ENCODE data around the gene PVALB. TPM values are rescaled to one million over a fixed set of nuclear protein-coding genes. Genes with fewer than 3 reads are reported as not detected.

The PVALB gene
- total RNA-seq, 2 donors from 2014 or later, result not detected

- no peak for DNase-seq (ENCODE audit: low spot score)
- Histone ChIP-seq H3K27ac (no peak overlapping the region), H3K27me3 (no peaks in the 10 kb centered on the region), H3K4me1 (no peaks in the 10 kb centered on the region), H3K9me3 (no peaks in the 10 kb centered on the region), H3K4me3 (no peak overlapping the region), H3K36me3 (no peaks in the 10 kb centered on the region)
- no peak for TF ChIP-seq CTCF (IDR thresholded peaks at IDR 0.05)
Observed at GRCh38 chr22:36787204-36787988, 29.4 kb downstream of the PVALB start.

DNA sequence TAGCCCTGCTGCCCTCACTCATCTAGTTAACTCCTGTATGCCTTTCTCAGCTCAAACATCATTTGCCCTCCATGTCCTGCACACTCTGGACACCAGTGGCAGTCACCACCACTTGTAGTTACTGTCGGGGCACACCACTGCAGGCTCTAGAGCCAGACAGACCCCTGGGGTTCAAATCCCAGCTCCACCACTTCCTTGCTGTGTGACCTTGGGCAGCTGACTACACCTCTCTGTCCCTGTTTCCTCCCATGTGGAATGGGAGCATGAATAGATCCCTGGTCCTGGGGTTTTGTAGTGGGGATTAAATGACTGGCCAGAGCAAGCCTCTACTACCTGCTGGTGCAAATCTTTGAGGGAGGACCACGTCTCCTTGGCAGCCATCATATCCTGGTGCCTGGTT is 33.1 kb downstream of the PVALB start:
- TF ChIP-seq CTCF (IDR thresholded peaks at IDR 0.05), result no peak
- H3K27ac ChIP-seq, result no peak overlapping the region
- no peaks in the 10 kb centered on the region for H3K27me3 ChIP-seq
- H3K4me1 ChIP-seq, result peaks cover 0 to 5% of the 10 kb centered on the region in 2 donors
- DNase-seq (ENCODE audit: low spot score), result no peak
- H3K36me3 ChIP-seq, result no peaks in the 10 kb centered on the region
- H3K4me3 ChIP-seq, result no peak overlapping the region
- no peaks in the 10 kb centered on the region for H3K9me3 ChIP-seq

DNA sequence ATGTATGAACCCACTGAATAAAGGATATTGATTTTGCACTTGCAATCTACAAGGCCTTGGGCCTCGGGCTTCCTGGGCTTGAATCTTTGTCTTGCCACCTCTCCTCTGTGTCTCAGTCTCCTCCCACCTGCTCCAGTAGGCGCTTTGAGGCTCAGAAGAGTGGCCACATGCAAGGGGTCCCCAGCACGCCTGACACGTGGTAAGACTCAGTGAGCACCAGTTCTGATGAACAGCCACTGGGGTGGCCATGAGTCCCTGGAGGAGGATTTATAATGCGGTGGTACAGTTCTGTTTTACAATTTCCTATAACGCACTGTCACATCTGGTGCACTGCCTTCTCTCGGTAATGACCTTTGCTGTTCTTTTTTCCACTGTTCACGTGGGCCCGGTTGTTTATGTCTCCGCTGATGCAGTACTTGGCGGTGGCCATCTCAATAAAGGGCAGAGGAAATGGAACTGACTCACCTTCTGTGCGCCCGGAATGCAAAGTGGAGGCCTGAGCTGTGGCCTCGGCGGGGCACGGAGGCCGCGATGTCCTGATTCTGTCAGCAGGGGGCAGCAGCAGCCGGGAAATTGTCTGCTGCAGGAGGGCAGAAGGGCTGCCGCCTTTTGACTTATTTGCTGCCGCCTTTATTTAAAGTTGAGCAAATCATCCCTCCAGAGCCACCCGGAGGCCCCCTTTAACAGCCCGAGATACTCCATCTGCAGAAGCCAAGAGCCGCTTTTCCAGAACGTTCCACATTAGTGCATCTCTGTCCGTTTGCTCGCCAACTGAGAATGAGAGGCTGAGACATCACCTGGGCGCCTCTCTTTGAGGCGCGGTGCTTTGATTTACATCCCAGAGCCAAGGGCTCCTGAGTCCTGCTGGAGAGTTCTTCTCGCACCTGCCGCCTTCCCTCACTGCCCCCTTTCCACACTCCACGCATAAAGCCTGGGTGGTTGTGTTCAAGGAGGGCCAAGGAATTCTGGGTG is 34.9 kb downstream of the PVALB start:
- TF ChIP-seq CTCF (IDR thresholded peaks at IDR 0.05), result peak; percentile 96
- no peak overlapping the region for H3K27ac ChIP-seq

DNA sequence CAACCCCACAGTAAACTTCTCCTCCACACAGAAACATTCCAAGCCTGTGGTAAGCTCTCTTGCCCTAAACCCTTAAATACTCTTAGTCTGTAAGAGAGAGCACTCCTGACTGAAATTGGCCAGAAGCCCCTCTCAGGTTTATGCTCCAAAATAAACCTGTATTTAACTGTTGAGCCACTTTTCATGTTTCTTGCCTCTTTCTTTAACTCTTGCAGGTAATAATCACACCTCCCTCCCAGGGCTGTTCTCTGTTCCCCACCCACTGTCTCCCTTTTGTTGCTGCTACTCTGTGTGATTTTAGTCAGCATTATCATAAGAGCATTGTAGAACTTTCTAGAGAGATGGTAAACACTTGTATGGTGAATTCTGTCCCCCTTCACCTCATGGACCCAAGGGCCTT is 38.8 kb downstream of the PVALB start:
- DNase-seq (ENCODE audit: low spot score), result no peak
- peaks cover 0 to 20% of the 10 kb centered on the region in 2 donors for H3K4me1 ChIP-seq
- H3K27me3 ChIP-seq, result no peaks in the 10 kb centered on the region
- no peak overlapping the region for H3K27ac ChIP-seq
- H3K36me3 ChIP-seq, result no peaks in the 10 kb centered on the region
- no peak for TF ChIP-seq CTCF (IDR thresholded peaks at IDR 0.05)
- no peak overlapping the region for H3K4me3 ChIP-seq
- no peaks in the 10 kb centered on the region for H3K9me3 ChIP-seq

More for the DNA sequence above, 34.9 kb downstream of the PVALB start:
- H3K27me3 ChIP-seq, result no peaks in the 10 kb centered on the region
- no peaks in the 10 kb centered on the region for H3K36me3 ChIP-seq
- no peaks in the 10 kb centered on the region for H3K9me3 ChIP-seq
- H3K4me1 ChIP-seq, result peaks cover 0 to 6% of the 10 kb centered on the region in 2 donors
- DNase-seq (ENCODE audit: low spot score), result peak; percentile 82
- no peak overlapping the region for H3K4me3 ChIP-seq

- peaks cover 0 to 17% of the 10 kb centered on the region in 2 donors for H3K4me1 ChIP-seq
- no peaks in the 10 kb centered on the region for H3K36me3 ChIP-seq
- no peak overlapping the region for H3K27ac ChIP-seq
- no peaks in the 10 kb centered on the region for H3K27me3 ChIP-seq
- H3K9me3 ChIP-seq, result no peaks in the 10 kb centered on the region
- H3K4me3 ChIP-seq, result peak overlapping the region in 1 of 2 donors; percentile 34
- DNase-seq (ENCODE audit: low spot score), result no peak
- TF ChIP-seq CTCF (IDR thresholded peaks at IDR 0.05), result no peak
Observed at GRCh38 chr22:36776722-36777121, 40.1 kb downstream of the PVALB start.
